ENCODE results near the gene ARMC5. TPM values are rescaled to one million over a fixed set of nuclear protein-coding genes. Genes with fewer than 3 reads are reported as not detected.

ARMC5 gene
- total RNA-seq, 1 experiment from 2014 or later: 11.3 TPM

- TF ChIP-seq ZNF532 (CRISPR knock-in tag; IDR thresholded peaks at IDR 0.05; ENCODE audit: borderline replicate concordance) (no peak), ZNF219 (CRISPR knock-in tag; IDR thresholded peaks at IDR 0.05; ENCODE audit: borderline replicate concordance) (no peak), JAZF1 (CRISPR knock-in tag; IDR thresholded peaks at IDR 0.05) (no peak), TCF7 (CRISPR knock-in tag; IDR thresholded peaks at IDR 0.05; ENCODE audit: low read depth) (no peak), SMAD4 (CRISPR knock-in tag; IDR thresholded peaks at IDR 0.05) (no peak), MLX (CRISPR knock-in tag; IDR thresholded peaks at IDR 0.05) (no peak), USF2 (CRISPR knock-in tag; IDR thresholded peaks at IDR 0.05) (no peak), MXD4 (CRISPR knock-in tag; IDR thresholded peaks at IDR 0.05; ENCODE audit: borderline replicate concordance) (no peak), RORB (CRISPR knock-in tag; IDR thresholded peaks at IDR 0.05) (no peak), MAX (CRISPR knock-in tag; IDR thresholded peaks at IDR 0.05) (no peak), ARID4B (CRISPR knock-in tag; IDR thresholded peaks at IDR 0.05; ENCODE audit: borderline replicate concordance) (no peak), E2F5 (CRISPR knock-in tag; IDR thresholded peaks at IDR 0.05) (no peak), NR1H2 (CRISPR knock-in tag; IDR thresholded peaks at IDR 0.05) (no peak), ZNF263 (CRISPR knock-in tag; IDR thresholded peaks at IDR 0.05; ENCODE audit: low read depth) (no peak), FOXP1 (CRISPR knock-in tag; IDR thresholded peaks at IDR 0.05; ENCODE audit: borderline replicate concordance) (no peak)
- Mint-ChIP-seq H3K27me3 (ENCODE audit: low read depth) (peaks cover 35% of the 10 kb centered on the region), H3K4me3 (no peak overlapping the region), H3K4me1 (no peaks in the 10 kb centered on the region), H3K27ac (no peak overlapping the region), H3K9me3 (peaks cover 7% of the 10 kb centered on the region), H3K36me3 (no peaks in the 10 kb centered on the region; the same call in 1 of the 2 replicates)
- ATAC-seq (no peak), DNase-seq (ENCODE audit: low spot score) (no peak)
- CTCF ChIA-PET: interaction anchor here (0.9 kb wide), 1 partner anchor 39 kb away, joined by 3 read pairs; no protein-coding TSS in a partner anchor
- POLR2A ChIA-PET: interaction anchor here (0.7 kb wide), 1 partner anchor 15 kb away, joined by 5 read pairs; no protein-coding TSS in a partner anchor
Measured at GRCh38 chr16:31421587-31421986, 37.7 kb upstream of the ARMC5 start.
